ENCODE data around the gene CD300LB.

DNA sequence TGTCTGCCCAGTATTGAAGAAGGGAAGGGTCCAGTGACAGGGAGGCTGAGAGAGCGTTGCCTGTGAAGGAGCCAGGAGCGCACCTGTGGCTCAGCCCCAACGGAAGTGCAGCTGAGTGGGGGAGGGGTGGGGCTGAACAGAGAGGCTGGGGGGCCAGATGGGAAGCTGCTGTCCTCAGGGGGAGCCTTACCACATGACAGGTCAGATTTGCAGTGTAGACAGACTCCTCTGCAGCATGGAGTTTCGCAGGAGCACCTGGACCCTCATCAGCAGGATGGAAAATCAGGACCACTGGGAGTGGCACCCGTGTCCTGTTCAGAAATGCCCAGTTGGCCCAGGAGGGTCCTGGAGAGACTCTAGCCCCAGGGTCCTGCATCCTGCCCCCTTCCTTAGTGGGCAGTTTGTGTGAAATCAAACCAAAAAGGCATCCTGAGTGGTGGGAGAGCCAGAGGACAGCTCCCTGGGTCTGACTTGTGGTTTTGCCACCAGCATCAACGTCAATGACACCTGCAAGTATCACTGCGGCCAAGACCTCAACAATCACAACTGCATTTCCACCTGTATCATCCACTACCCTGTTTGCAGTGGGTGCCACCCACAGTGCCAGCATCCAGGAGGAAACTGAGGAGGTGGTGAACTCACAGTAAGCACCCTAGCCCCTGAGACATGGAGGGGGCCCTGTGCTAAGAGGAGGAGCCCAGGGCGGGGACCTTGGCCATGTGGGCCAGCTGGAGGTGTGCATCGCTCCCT lies 57.1 kb downstream of the CD300LB start:
- TF ChIP-seq POLR2A (IDR thresholded peaks at IDR 0.05) = no peak
- TF ChIP-seq, protein P1, sequence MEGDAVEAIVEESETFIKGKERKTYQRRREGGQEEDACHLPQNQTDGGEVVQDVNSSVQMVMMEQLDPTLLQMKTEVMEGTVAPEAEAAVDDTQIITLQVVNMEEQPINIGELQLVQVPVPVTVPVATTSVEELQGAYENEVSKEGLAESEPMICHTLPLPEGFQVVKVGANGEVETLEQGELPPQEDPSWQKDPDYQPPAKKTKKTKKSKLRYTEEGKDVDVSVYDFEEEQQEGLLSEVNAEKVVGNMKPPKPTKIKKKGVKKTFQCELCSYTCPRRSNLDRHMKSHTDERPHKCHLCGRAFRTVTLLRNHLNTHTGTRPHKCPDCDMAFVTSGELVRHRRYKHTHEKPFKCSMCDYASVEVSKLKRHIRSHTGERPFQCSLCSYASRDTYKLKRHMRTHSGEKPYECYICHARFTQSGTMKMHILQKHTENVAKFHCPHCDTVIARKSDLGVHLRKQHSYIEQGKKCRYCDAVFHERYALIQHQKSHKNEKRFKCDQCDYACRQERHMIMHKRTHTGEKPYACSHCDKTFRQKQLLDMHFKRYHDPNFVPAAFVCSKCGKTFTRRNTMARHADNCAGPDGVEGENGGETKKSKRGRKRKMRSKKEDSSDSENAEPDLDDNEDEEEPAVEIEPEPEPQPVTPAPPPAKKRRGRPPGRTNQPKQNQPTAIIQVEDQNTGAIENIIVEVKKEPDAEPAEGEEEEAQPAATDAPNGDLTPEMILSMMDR (IDR thresholded peaks at IDR 0.05) = no peak

Data from body of pancreas (tissue), 4 donors.